ENCODE results near the gene KCNC4.

The KCNC4 gene

GRCh38 chr1:110215621-110216515, 5.8 kb downstream of the KCNC4 start:
- no peak overlapping the region for H3K4me3 ChIP-seq (replicated peaks in 1 of 2; ENCODE audit: low read depth in 2 of 2, low read length in 2 of 2)
- no peak for DNase-seq (ENCODE audit: low read depth in 2 of 2)
- TF ChIP-seq CTCF (IDR thresholded peaks at IDR 0.05; ENCODE audit: low read depth, low read length) = no peak

- TF ChIP-seq CTCF (IDR thresholded peaks at IDR 0.05; ENCODE audit: low read depth, low read length) = no peak
- H3K4me3 ChIP-seq (replicated peaks in 1 of 2; ENCODE audit: low read depth in 2 of 2, low read length in 2 of 2) = no peak overlapping the region
- no peak for DNase-seq (ENCODE audit: low read depth in 2 of 2)
Measured at GRCh38 chr1:110216844-110217444, 6.8 kb downstream of the KCNC4 start.

- TF ChIP-seq CTCF (IDR thresholded peaks at IDR 0.05; ENCODE audit: low read depth, low read length) = no peak
- no peak for DNase-seq (ENCODE audit: low read depth in 2 of 2)
- H3K4me3 ChIP-seq (replicated peaks in 1 of 2; ENCODE audit: low read depth in 2 of 2, low read length in 2 of 2) = no peak overlapping the region
Measured at GRCh38 chr1:110218137-110218536, 8.0 kb downstream of the KCNC4 start.

- peak in 1 of 2 donors; percentile 17 for DNase-seq (ENCODE audit: low read depth in 2 of 2)
- H3K4me3 ChIP-seq (replicated peaks in 1 of 2; ENCODE audit: low read depth in 2 of 2, low read length in 2 of 2) = no peak overlapping the region
- TF ChIP-seq CTCF (IDR thresholded peaks at IDR 0.05; ENCODE audit: low read depth, low read length) = no peak
Measured at GRCh38 chr1:110218739-110219138, 8.6 kb downstream of the KCNC4 start.

GRCh38 chr1:110220324-110220723, 10.2 kb downstream of the KCNC4 start:
- no peak for DNase-seq (ENCODE audit: low read depth in 2 of 2)
- no peak overlapping the region for H3K4me3 ChIP-seq (replicated peaks in 1 of 2; ENCODE audit: low read depth in 2 of 2, low read length in 2 of 2)
- TF ChIP-seq CTCF (IDR thresholded peaks at IDR 0.05; ENCODE audit: low read depth, low read length) = no peak

GRCh38 chr1:110221119-110221518, 11.0 kb downstream of the KCNC4 start:
- TF ChIP-seq CTCF (IDR thresholded peaks at IDR 0.05; ENCODE audit: low read depth, low read length) = no peak
- no peak overlapping the region for H3K4me3 ChIP-seq (replicated peaks in 1 of 2; ENCODE audit: low read depth in 2 of 2, low read length in 2 of 2)
- no peak for DNase-seq (ENCODE audit: low read depth in 2 of 2)

Measured in cardiac fibroblast (primary cell).